Psoas muscle (tissue), 8 donors: Measurements from ENCODE around the gene EPB41L2. TPM values are rescaled to one million over a fixed set of nuclear protein-coding genes. Genes with fewer than 3 reads are reported as not detected.

Experiments used
- ATAC-seq, 4 donors: fragments of 200-7000 bp; cut with Tn5 transposase; one replicate each; pipeline ENCODE4 v1.9.1; 2020; ENCODE audit warnings: moderate library complexity in 3 of 4, mild to moderate bottlenecking in 2 of 4
- DNase-seq, 2 donors: peaks; one replicate each; pipeline ENCODE4 v3.0.0-alpha.2; 2020
- H3K27ac ChIP-seq: fragments of 200-600 bp; one replicate; pipeline ENCODE4 v1.8.0; 2022
- H3K27me3 ChIP-seq, 3 donors: fragments of 200-600 bp in 1 of 3; one replicate each; pipeline versions ENCODE4 v1.6.1 to v1.8.0; 2013 to 2022; ENCODE audit warnings: low read length in 2 of 3, mild to moderate bottlenecking in 2 of 3, moderate library complexity in 1 of 3; ENCODE audit not compliant: insufficient read depth in 3 of 3
- H3K36me3 ChIP-seq, 2 donors: fragments of 200-600 bp in 1 of 2; one replicate each; pipeline versions ENCODE4 v1.6.1 to v1.8.0; 2013 to 2022; ENCODE audit warnings: low read depth in 1 of 2, mild to moderate bottlenecking in 1 of 2, moderate library complexity in 1 of 2; ENCODE audit not compliant: insufficient read depth in 1 of 2
- H3K4me1 ChIP-seq: fragments of 200-600 bp; one replicate; pipeline ENCODE4 v1.8.0; 2022
- H3K4me3 ChIP-seq: fragments of 200-600 bp; one replicate; pipeline ENCODE4 v1.8.0; 2022; ENCODE audit warnings: mild to moderate bottlenecking
- H3K9me3 ChIP-seq: fragments of 200-600 bp; one replicate; pipeline ENCODE4 v1.8.0; 2022
- WGBS, 3 donors: extraction: QIAGEN DNeasy Blood & Tissue Kit; methylation state at CpG; one replicate each; pipeline versions ENCODE4 v1.1.6 to v1.1.7; 2013; 5-methylcytosine and 5-hydroxymethylcytosine counted together
- intact Hi-C, 2 donors: fragments of 100-400 bp; cut with DNase I; formaldehyde crosslinking; loops; one replicate each; pipeline versions ENCODE4 v1.11.0 to v1.14.2; 2022
- polyA plus RNA-seq, 3 donors: library from polyadenylated mRNA; stranded (reverse); fragments of 200-250 nt; gene quantifications; one replicate each; pipeline ENCODE4 v1.2.3, GENCODE V29; 2013
- total RNA-seq, 4 donors: library from RNA; stranded (reverse); fragmentation: NEBNext Ultra II Directional in 2 of 4; extraction: Animal tissue kit (Norgen Biotek cat#: 25700) in 2 of 4; gene quantifications; one replicate each; pipeline versions ENCODE4 v1.2.1 to v1.2.4, GENCODE V29; 2021 to 2023
- TF ChIP-seq, protein P1 (sequence below): fragments of 200-600 bp; IDR thresholded peaks from one replicate; pipeline ENCODE4 v1.8.0; 2022; ENCODE audit warnings: antibody characterized with exemption
- donor health status: healthy with polysubstance abuse.
- donor health status: DM: no; HTN: no; CAD: no; lungs with moderate emphysema.
- donor health status: Bipolar disorder and iron deficiency.
- donor health status: healthy.
- donor health status: DM: yes; HTN: yes; CAD: no.
- donor health status: DM: no; HTN: no; CAD: no.
- donor health status: DM: no; HTN: no; CAD: no.
- donor health status: DM: yes; HTN: yes; CAD: no.

Gene EPB41L2
- total and polyA plus RNA-seq, 7 donors, result 8.5 to 75.7 (median 22.7) TPM

DNA sequence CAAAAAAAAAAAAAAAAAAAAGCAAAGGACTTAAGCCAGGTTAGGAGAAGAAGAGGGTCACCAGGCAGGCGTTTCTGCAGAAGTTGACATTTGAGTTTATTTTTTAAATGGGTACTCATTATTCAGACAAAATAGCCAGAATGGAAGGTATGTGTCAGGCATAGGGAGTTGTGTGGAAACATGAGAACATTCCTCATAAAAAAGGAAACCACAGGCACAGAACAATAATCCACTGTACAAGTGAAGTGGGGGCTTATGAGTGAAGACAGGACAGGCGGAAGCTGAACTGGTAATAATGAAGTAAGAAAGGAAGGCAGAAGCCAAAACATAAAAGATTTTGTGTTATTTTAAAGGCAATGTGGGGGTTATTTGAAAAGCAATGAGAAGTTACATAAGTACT lies 104.6 kb downstream of the EPB41L2 start:
- Histone ChIP-seq H3K27ac (no peak overlapping the region), H3K36me3 (peaks cover 2 to 5% of the 10 kb centered on the region in 2 donors), H3K27me3 (no peaks in the 10 kb centered on the region), H3K4me3 (no peak overlapping the region), H3K4me1 (peaks cover 9% of the 10 kb centered on the region), H3K9me3 (no peaks in the 10 kb centered on the region)
- TF ChIP-seq, protein P1, sequence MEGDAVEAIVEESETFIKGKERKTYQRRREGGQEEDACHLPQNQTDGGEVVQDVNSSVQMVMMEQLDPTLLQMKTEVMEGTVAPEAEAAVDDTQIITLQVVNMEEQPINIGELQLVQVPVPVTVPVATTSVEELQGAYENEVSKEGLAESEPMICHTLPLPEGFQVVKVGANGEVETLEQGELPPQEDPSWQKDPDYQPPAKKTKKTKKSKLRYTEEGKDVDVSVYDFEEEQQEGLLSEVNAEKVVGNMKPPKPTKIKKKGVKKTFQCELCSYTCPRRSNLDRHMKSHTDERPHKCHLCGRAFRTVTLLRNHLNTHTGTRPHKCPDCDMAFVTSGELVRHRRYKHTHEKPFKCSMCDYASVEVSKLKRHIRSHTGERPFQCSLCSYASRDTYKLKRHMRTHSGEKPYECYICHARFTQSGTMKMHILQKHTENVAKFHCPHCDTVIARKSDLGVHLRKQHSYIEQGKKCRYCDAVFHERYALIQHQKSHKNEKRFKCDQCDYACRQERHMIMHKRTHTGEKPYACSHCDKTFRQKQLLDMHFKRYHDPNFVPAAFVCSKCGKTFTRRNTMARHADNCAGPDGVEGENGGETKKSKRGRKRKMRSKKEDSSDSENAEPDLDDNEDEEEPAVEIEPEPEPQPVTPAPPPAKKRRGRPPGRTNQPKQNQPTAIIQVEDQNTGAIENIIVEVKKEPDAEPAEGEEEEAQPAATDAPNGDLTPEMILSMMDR, result no peak
- ATAC-seq (no peak), DNase-seq (no peak)
- intact Hi-C loops, result no loop called here
- WGBS, 3 donors, result 85 to 90% (median 89%) methylated on average over 2 of the region's 2 CpGs

DNA sequence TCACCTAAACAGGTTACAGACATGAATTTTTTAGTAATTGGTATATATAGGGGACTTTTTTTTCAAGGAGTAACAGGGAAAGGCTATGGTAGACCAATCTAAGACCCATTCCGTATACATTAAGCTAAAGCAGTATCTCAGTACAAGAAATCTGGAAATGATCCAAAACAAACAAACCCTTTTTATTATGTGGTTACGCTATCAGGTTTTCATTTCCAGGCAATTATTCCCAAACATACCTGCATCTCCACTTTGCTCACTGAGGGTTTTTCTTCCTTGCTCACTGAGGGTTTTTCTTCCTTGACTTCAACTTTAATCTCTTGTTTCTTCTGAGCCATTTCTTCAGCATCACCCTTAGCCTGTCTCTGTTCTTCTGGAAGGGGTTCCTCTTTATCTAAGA lies 107.3 kb downstream of the EPB41L2 start:
- Histone ChIP-seq H3K36me3 (peaks cover 2 to 5% of the 10 kb centered on the region in 2 donors), H3K27me3 (no peaks in the 10 kb centered on the region), H3K4me1 (no peaks in the 10 kb centered on the region), H3K4me3 (no peak overlapping the region), H3K9me3 (no peaks in the 10 kb centered on the region), H3K27ac (no peak overlapping the region)
- ATAC-seq, result no peak
- TF ChIP-seq, protein P1, result no peak
- DNase-seq, result no peak
- intact Hi-C loops, result no loop called here
- WGBS, 3 donors, result 85 to 94% (median 89%) methylated on average over 2 of the region's 2 CpGs

DNA sequence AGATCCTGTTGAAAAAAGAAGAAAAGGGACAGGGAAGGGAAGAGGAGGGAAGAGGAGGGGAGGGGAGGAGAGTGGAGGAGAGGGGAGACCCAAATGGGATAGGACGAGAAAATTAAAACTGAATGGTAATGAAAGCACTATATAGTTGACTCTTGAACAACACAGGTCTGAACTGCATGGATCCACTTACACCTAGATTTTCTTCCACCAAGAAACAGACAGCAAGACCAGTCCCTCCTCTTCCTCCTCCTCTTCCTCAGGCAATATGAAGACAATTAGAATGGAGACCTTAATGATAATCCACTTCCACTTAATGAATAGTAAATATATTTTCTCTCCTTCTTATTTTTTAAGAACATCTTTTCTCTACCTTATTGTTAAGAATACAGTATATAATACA lies 113.5 kb downstream of the EPB41L2 start:
- H3K27me3 ChIP-seq, result no peaks in the 10 kb centered on the region
- no peaks in the 10 kb centered on the region for H3K36me3 ChIP-seq
- no peaks in the 10 kb centered on the region for H3K9me3 ChIP-seq
- H3K27ac ChIP-seq, result no peak overlapping the region
- TF ChIP-seq, protein P1, result no peak
- H3K4me3 ChIP-seq, result no peak overlapping the region
- intact Hi-C loops, result no loop called here
- WGBS, 3 donors, result 95 to 100% (median 95%) methylated on average over 1 of the region's 1 CpG
- ATAC-seq (no peak), DNase-seq (no peak)
- no peaks in the 10 kb centered on the region for H3K4me1 ChIP-seq

DNA sequence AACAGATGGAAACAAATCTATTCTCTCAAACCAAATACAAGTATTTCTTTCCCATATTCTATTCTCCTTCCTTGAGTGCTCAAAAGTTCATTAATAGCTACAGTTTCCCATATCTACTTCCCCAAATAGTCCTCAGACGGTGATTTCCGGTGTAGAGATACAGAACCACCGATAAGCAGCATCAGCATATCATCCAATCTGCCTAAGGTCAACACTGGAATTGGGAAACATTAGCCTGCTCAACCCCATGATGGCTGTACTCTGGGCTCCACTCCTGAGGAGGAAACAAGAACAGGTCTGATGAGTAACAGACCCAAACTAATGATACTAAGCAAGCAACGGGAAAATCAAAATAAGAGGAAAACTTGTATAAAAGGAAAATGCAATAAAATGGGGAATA lies 115.6 kb downstream of the EPB41L2 start:
- H3K9me3 ChIP-seq, result no peaks in the 10 kb centered on the region
- no peaks in the 10 kb centered on the region for H3K36me3 ChIP-seq
- intact Hi-C loops, result no loop called here
- no peaks in the 10 kb centered on the region for H3K27me3 ChIP-seq
- DNase-seq (no peak), ATAC-seq (no peak)
- WGBS, 3 donors, result 87 to 94% (median 87%) methylated on average over 4 of the region's 4 CpGs
- no peak overlapping the region for H3K4me3 ChIP-seq
- no peak overlapping the region for H3K27ac ChIP-seq
- no peaks in the 10 kb centered on the region for H3K4me1 ChIP-seq
- TF ChIP-seq, protein P1, result no peak

DNA sequence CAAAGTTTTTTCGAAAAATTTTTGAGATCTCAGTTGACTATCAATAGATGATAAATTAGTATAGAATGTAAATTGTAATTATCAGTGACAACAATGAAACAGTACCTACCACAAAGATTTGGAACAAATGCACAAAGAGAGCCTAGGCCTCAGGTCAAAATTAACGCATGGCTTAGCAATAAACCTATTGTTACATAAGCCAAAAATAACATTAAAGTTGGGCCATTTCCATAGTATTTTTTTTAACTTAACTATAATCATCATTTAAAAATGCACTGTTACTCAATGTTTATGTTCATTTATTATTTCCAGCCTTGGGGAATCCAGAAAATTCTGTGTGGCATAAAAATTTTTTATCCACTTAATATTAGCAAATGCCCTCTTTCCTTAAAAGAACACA lies 117.0 kb downstream of the EPB41L2 start:
- 64 to 89% (median 85%) methylated on average over 2 of the region's 2 CpGs for WGBS, 3 donors
- no peaks in the 10 kb centered on the region for H3K4me1 ChIP-seq
- H3K9me3 ChIP-seq, result no peaks in the 10 kb centered on the region
- no peak overlapping the region for H3K27ac ChIP-seq
- TF ChIP-seq, protein P1, result no peak
- ATAC-seq, result no peak
- no peak overlapping the region for H3K4me3 ChIP-seq
- intact Hi-C loops, result no loop called here
- DNase-seq, result no peak
- no peaks in the 10 kb centered on the region for H3K36me3 ChIP-seq
- H3K27me3 ChIP-seq, result no peaks in the 10 kb centered on the region
